T-helper 2 cell treated with Interferon-gamma antibody and Interleukin-4, amounts not matched to agents 5 μg/mL and 100 μg/mL, for 36 hours (primary cell): Measurements from ENCODE around the gene PLEKHM1.
A peak's percentile ranks its signal among the peaks of the same experiment; 100 is the strongest.
"Not testable (repeated sequence)": the region's sequence is repeated elsewhere in the genome, so short reads cannot be mapped to it uniquely, and the experiment has no call there.

Experiments used
- DNase-seq: peaks from one replicate; pipeline ENCODE4 v3.0.0; 2021; ENCODE audit warnings: low spot score
- H3K27ac Mint-ChIP-seq: one replicate; pipeline ENCODE4 v1.8.0; 2021; ENCODE audit warnings: mild to moderate bottlenecking, mixed read lengths
- H3K27me3 Mint-ChIP-seq: one replicate; pipeline ENCODE4 v1.8.0; 2021; ENCODE audit warnings: low read depth, mixed read lengths
- H3K36me3 Mint-ChIP-seq: one replicate; pipeline ENCODE4 v1.8.0; 2021; ENCODE audit warnings: low read depth, mixed read lengths
- H3K4me1 Mint-ChIP-seq: one replicate; pipeline ENCODE4 v1.8.0; 2021; ENCODE audit warnings: low read depth, mixed read lengths
- H3K4me3 Mint-ChIP-seq: one replicate; pipeline ENCODE4 v1.8.0; 2022; ENCODE audit warnings: mild to moderate bottlenecking, moderate library complexity, mixed read lengths
- H3K9me3 Mint-ChIP-seq: one replicate; pipeline ENCODE4 v1.8.0; 2021; ENCODE audit warnings: mixed read lengths

The PLEKHM1 gene

DNA sequence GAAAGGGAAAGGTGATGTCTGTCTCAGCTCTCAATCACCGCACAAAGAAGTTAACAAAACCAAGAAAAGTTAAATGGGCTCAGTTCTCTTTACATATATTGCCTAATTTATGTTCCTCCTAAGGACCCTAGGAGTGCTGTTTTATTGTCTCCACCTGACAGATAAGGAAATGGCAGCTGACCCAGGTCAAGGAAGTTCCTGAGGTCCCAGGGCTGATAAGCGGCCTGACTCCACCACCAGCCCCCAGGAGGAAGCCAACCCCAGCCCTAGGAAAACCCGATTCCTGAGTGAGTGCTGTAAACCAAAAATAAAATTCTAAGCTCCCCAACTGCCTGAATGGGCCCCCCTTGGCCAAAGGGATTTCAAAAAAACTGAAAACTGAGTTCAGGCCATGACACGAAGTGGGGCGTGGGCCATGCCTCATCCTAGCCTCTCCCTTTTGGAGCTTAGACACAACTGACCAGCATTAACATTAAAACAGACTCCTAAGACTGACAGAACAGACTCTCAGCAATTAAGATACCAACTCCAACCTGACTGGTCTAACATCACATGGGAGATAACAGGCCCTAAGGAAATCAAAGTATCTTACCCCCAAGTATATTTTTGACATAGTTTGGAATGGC, 6.8 kb downstream of the PLEKHM1 start:
- H3K27me3 Mint-ChIP-seq, H3K36me3 Mint-ChIP-seq, H3K9me3 Mint-ChIP-seq, H3K4me3 Mint-ChIP-seq, H3K27ac Mint-ChIP-seq, DNase-seq: not testable (repeated sequence)
- H3K4me1 Mint-ChIP-seq = peaks cover 10% of the 10 kb centered on the region

DNA sequence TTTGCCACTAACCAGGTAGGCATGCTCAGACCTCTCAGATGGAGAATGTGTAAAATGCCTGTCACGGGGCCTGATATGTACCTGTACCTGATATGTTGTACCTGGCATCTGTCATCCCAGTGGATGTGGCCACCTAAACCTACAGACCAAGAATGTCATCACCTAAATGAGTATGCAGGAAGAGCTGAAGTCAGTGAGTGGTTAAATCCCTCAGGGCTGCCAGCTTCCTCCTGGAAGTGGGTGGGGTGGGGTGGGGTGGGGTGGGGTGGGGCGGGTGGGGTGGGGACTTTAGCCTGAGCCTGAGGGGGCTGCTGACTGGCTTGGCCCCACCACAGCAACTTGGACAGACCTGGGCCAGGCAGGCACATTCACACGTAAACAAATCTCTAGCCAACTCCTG, 7.3 kb downstream of the PLEKHM1 start:
- not testable (repeated sequence) for H3K36me3 Mint-ChIP-seq, H3K27ac Mint-ChIP-seq, H3K27me3 Mint-ChIP-seq, H3K9me3 Mint-ChIP-seq, H3K4me3 Mint-ChIP-seq, DNase-seq, H3K4me1 Mint-ChIP-seq

DNA sequence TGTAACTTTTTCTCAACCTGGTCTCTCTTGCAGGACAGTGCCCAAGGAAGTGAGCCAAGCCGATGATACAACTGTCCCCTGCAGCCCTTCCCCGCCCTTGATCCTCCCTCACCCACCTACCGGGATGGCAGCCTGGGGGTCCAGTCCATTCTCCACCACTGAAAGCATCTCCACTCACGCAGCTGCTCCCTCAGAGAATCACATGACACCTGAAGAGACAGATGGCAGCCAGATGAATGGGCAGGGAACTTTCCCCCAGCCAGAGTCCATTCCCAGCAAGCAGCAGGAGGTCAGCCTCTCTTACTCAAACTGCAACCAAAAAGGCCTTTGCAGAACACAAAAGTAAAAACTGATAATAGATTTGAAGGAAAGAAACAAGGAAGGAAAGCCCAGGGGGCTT, 8.2 kb downstream of the PLEKHM1 start:
- not testable (repeated sequence) for DNase-seq, H3K36me3 Mint-ChIP-seq, H3K9me3 Mint-ChIP-seq, H3K27me3 Mint-ChIP-seq, H3K4me3 Mint-ChIP-seq, H3K27ac Mint-ChIP-seq, H3K4me1 Mint-ChIP-seq

DNA sequence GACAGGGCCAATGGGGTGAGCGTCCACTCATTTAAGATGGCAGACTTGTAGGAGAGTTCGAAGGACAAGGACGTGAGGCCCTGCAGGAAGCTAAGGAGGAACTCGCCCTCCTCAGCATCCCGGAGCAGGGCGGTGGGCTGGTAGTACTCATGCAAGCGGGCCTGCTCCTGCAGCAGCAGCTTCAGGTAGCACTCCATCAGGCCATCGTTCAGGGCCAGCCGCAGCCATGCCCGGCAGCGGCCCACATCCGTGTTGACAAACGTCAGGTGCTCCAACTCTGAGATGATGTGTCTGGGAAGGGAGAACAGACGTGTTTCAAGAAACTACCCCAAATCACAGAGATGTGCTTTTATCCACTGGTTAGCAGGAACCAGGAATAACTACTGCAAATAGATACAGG, 15.1 kb downstream of the PLEKHM1 start:
- H3K9me3 Mint-ChIP-seq, H3K4me1 Mint-ChIP-seq, H3K27ac Mint-ChIP-seq, H3K4me3 Mint-ChIP-seq, H3K27me3 Mint-ChIP-seq, DNase-seq: not testable (repeated sequence)
- peaks cover 15% of the 10 kb centered on the region for H3K36me3 Mint-ChIP-seq

DNA sequence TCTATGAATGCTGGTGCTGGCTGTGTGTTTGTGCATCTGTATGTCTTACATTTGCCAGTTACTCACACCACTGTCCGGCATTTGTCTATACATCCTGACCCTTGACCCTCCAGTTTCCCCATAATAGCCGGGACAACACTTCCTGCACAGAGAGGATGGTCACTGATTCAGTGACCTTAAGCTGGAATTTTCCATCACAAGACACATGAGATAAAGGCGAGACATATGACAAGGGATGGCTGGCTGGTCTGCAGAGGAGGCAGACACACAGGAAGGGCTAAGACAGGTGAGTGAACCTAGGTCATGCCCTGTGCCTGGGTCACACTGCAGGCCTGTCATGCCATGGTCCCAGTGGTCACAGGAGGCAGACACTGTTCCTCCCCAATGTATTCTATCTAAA, 18.3 kb downstream of the PLEKHM1 start:
- H3K9me3 Mint-ChIP-seq, H3K4me3 Mint-ChIP-seq, DNase-seq, H3K4me1 Mint-ChIP-seq, H3K27me3 Mint-ChIP-seq, H3K27ac Mint-ChIP-seq, H3K36me3 Mint-ChIP-seq: not testable (repeated sequence)

DNA sequence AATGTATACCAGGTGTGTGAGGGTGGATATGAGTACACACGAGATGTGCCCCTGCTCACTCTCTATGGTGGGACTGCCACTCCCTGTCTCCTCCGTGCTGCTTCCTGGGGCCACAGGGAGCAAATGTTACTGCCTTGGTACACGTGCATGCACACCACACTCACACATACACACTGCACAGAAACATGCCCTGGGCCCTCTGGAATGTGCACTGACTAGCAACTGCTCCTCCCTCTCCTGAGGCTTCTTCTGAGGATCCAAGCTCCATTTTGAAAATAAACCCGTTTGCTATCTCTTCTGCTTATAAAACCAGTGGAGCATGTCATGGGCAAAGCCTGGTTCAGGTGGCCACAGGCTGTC, 21.3 kb downstream of the PLEKHM1 start:
- not testable (repeated sequence) for H3K27me3 Mint-ChIP-seq, H3K4me3 Mint-ChIP-seq, DNase-seq, H3K9me3 Mint-ChIP-seq, H3K36me3 Mint-ChIP-seq, H3K27ac Mint-ChIP-seq, H3K4me1 Mint-ChIP-seq

DNA sequence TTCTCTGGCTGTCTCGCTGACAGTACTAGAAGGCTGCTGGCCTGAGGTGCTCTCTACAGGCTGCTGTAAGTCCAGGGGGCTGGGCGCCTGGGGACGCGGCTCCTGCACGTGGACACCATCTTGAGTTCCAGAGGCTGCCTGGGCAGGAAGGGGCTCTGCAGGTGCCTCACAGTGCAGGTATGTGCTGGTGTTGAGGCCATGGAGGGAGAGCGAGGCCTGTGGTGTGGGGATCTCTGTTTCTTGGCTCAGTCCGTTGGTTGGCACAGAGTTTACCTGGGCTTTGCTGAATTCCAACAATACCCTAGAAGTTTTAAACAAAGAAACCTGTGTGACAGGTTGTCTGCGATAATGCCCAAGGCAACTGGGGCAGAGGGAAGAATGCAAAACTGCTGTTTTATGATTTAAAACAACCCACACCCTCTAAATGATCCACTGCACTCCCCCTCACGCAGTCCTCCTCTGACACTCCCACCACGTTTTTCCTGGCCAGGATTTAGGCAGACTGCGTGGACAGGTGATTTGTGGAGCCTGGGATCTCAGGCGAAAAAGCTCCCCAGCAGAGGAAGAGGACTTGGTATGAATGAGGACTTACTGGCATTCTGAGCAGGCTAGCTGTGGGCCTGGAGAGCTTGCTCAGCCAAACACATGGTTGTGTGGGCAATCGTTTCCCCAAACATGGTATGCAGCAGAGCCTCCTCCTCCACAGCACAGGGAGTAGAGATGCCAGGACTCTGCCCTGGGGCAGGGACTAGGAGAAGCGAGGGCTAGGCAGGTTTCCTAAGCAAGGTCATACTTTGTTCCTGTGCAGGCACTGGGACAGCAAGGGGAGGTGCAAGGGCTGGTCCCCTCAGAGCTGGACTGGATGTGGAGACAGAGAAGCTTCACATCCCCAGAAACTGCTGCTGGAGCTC, 22.0 kb downstream of the PLEKHM1 start:
- not testable (repeated sequence) for H3K4me1 Mint-ChIP-seq, H3K36me3 Mint-ChIP-seq, H3K27me3 Mint-ChIP-seq, DNase-seq, H3K4me3 Mint-ChIP-seq, H3K27ac Mint-ChIP-seq, H3K9me3 Mint-ChIP-seq

DNA sequence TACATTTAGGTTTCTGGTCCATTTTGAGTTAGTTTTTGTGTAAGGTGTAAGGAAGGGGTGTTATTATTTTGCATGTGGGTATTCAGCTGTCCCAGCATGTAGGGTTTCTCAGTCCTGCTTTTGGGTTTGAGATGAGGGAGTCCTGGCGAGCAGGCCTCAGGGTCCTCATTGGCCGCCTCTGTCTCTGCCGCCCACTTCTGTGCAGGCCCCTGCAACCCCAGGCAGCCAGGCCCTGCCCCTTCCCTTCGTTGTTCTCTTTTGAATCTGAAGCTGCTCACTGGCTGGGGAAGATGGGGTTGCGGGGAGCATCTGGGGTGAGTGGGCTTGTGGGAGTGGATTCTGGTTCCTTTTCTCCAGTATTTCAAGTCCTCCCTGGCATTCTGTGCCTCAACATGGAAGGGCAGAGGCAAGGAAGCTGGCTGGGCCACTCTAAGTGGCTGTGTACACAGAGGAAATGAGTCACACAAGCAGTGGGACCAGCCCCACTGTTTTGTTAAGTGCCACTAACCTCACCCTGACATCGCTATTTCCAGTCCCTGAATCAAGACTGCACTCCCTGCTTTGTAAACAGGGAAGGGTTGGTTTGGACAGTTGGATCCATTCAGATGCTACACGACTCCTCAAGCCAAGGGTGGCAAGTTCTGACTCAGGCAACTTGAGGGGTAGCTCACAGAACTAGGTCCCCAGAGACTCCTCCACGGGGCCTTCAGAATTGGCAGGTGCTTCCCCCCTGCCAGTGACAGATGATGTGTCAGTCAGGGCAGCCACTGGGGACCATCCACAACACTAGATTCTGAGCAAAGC, 28.8 kb downstream of the PLEKHM1 start:
- not testable (repeated sequence) for H3K9me3 Mint-ChIP-seq, H3K4me3 Mint-ChIP-seq, H3K27me3 Mint-ChIP-seq
- H3K36me3 Mint-ChIP-seq = peaks cover 15% of the 10 kb centered on the region
- H3K4me1 Mint-ChIP-seq = peaks cover 13% of the 10 kb centered on the region
- peak; percentile 39 for DNase-seq
- H3K27ac Mint-ChIP-seq = peak overlapping the region; percentile 82

DNA sequence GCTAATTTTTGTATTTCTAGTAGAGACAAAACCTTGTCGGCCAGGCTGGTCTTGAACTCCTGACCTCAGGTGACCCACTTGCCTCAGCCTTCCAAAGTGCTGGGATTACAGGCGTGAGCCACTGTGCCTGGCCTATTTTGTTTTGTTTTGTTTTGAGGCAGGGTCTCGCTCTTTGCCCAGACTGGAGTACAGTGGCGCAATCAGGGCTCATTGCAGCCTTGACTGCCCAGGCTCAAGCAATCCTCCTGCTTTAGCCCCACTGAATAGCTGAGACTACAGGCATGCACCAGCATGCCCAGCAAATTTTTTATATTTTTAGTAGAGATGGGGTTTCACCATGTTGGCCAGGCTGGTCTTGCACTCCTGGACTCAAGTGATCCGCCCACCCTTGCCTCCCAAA, 30.1 kb downstream of the PLEKHM1 start:
- H3K27ac Mint-ChIP-seq, H3K27me3 Mint-ChIP-seq, H3K9me3 Mint-ChIP-seq, H3K4me3 Mint-ChIP-seq, DNase-seq: not testable (repeated sequence)
- peaks cover 17% of the 10 kb centered on the region for H3K36me3 Mint-ChIP-seq
- peaks cover 13% of the 10 kb centered on the region for H3K4me1 Mint-ChIP-seq

DNA sequence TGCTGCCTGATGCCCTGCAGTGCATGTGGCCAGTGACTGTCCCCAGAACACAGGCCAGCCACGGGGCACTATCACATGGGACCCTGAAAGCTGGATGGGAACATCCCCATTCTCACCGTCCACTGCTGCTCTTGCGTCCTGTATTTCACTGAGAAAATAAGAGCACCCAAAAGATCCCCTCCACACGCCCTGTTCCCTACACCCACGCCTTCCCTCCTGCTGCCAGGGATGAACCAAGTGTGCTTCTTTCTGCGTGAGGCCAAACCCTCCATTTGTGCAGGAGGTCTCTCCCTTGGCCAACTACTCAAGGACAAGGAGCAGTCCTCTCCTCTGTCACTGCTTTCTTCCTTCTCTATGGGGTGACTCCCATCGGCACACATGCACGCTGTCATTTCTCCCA, 36.2 kb downstream of the PLEKHM1 start:
- H3K4me3 Mint-ChIP-seq, H3K4me1 Mint-ChIP-seq, H3K9me3 Mint-ChIP-seq, H3K27me3 Mint-ChIP-seq, DNase-seq: not testable (repeated sequence)
- Mint-ChIP-seq H3K36me3 (peaks cover 24% of the 10 kb centered on the region), H3K27ac (peak overlapping the region; percentile 24)

DNA sequence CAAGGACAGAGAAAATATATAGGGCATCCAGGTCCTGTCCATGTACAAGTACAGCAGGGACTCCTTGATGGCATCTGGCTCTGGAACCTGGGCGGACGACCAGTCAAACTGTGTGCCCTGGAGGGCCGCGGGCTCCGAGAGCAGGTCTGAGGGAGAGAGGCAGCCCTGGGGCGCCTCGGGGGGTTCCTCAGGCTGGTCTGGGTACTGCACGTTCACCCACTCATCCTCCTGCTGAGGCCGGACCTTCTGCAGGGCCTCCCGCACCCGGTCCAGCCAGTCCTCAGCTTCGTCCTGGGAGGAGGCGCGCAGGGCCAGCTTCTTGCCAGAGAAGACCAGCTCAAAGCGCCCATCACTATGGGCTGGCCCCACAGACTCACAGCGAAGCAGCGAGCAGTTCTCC, 36.8 kb downstream of the PLEKHM1 start:
- not testable (repeated sequence) for H3K4me1 Mint-ChIP-seq, H3K4me3 Mint-ChIP-seq, H3K27ac Mint-ChIP-seq, DNase-seq, H3K27me3 Mint-ChIP-seq, H3K9me3 Mint-ChIP-seq
- peaks cover 25% of the 10 kb centered on the region for H3K36me3 Mint-ChIP-seq

DNA sequence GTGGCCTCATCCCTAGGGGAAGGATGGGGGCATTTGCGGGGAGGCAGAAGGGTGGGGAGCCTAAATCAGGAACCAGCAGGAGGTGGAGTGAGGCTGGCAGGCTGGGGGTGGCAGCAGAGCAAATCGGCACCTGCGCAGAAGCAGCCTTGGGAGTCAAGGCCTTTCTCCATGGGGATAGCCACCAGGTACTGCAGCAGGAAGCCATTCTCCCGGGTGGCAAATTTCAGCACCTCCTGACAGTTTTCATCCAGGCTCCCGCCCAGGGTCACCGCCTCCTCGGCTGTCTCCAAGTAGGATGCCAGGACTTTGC, 37.3 kb downstream of the PLEKHM1 start:
- H3K36me3 Mint-ChIP-seq = peaks cover 27% of the 10 kb centered on the region
- not testable (repeated sequence) for H3K4me3 Mint-ChIP-seq, H3K4me1 Mint-ChIP-seq, H3K9me3 Mint-ChIP-seq, H3K27ac Mint-ChIP-seq, H3K27me3 Mint-ChIP-seq, DNase-seq

DNA sequence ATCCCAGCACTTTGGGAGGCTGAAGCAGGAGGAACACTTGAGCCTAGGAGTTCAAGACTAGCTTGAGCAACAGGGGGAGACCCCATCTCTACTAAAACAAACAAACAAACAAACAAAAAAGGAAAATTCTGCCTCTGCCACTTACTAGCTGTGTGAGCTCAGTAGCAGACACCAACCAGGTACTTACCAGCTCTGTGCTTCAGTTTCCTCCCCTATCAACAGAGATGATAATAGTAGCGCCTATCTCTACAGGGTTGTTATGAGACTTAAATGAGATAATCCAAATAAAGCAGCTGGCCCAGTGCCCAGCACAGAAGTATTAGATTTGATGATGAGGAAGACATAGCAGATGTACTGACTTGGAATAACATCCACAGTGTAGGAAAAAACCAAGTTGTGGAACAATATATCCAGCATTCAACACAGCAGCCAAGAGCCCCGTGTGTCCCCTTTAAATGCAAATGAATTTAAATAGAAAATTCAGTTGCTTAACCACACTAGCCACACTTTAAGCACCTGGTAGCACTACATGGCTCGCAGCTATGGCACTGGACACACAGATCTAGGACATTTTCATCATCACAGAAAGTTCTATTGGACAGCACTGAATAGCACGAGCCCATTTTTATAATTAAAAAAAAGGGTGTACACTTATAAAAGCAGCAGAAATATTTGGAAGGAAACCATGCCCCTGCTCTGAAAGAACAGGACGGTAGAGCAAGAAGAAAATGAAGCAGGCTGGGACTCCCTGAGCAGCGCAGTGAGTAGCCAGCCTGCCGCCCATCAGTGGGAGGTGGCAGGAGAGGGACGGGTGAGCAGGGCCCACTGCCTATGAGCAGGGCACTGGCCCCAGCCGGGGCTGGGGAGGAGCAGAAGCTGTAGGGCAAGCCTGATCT, 37.9 kb downstream of the PLEKHM1 start:
- peaks cover 27% of the 10 kb centered on the region for H3K36me3 Mint-ChIP-seq
- H3K9me3 Mint-ChIP-seq, H3K4me3 Mint-ChIP-seq, H3K4me1 Mint-ChIP-seq, DNase-seq, H3K27ac Mint-ChIP-seq, H3K27me3 Mint-ChIP-seq: not testable (repeated sequence)

DNA sequence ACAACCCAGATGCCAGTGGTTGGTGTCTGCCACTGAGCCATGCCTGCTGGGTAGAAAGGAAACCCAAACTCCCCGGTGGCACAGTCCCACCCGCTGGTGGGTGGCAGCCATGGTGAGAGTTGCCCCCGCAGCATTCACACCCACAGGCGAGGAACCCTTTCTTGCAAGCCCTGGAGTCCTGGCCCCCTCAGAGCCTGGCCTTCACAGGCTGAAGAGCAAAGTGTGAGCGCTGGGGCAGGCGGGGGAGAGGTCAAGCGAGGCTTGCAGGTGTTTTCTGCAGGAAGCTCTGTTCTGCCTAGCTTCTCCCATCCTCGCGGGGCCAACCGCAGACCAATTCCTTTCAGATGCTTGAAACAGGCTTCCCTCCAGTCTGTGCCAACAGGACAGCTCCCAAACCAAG, 38.9 kb downstream of the PLEKHM1 start:
- H3K4me3 Mint-ChIP-seq, H3K27me3 Mint-ChIP-seq, H3K4me1 Mint-ChIP-seq, DNase-seq, H3K27ac Mint-ChIP-seq, H3K9me3 Mint-ChIP-seq: not testable (repeated sequence)
- peaks cover 27% of the 10 kb centered on the region for H3K36me3 Mint-ChIP-seq
